HG03196 (cell line): Measurements from ENCODE around the gene PROZ.

Source experiments
- ATAC-seq: cut with Tn5 transposase; IDR thresholded peaks from one replicate; pipeline ENCODE4 v1.9.1; 2021; ENCODE audit not compliant: unreplicated experiment

PROZ gene

GRCh38 chr13:113196970-113197737, 38.7 kb downstream of the PROZ start:
- ATAC-seq, result no peak

GRCh38 chr13:113201815-113202214, 43.4 kb downstream of the PROZ start:
- ATAC-seq, result no peak

DNA sequence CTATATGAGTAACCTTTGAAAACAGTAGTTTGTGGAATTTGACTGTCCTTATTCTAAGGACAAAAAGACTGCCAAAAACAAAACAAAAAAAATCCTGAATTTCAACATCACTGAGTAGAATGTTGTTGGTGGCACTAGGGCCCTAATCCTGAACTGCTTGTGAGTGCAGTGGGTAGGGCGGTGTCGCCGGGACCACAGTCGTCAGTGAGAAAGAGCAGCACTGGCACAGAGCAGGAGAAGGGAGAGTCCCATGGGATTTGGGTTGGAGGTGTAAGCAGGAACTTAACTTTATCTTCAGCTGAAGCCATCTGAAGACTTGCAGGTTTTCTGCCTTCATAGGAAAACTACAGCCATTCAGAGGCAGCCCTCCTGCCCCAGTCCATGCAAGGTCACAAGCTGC, 44.5 kb downstream of the PROZ start:
- ATAC-seq, result no peak

GRCh38 chr13:113203507-113204377, 45.3 kb downstream of the PROZ start:
- no peak for ATAC-seq

GRCh38 chr13:113204378-113204734, 45.9 kb downstream of the PROZ start:
- ATAC-seq, result no peak

- no peak for ATAC-seq
Observed at GRCh38 chr13:113205428-113205931, 47.0 kb downstream of the PROZ start.

DNA sequence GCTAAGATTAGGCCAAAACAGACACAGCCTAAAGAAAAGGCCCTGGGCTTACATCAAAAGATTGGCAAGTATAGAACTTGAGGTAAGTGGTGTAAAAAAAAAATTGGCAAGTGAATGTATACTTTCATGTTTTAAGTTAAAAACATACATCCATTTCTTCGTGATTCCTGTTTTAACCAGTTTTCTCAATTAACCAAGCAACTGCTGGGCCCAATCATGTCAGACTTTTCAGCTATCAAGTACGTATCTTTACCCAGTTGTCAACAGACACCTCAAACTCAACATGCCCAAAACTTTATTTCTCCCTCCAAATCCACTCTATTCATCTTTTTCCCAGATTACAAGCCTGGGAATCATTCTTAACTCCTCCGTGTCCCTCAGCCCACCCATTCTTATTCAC, 49.0 kb downstream of the PROZ start:
- no peak for ATAC-seq

GRCh38 chr13:113207890-113208420, 49.5 kb downstream of the PROZ start:
- ATAC-seq, result peak; percentile 20

- peak; percentile 81 for ATAC-seq
Observed at GRCh38 chr13:113208421-113209335, 50.2 kb downstream of the PROZ start, which contains the start of gene PCID2. Gene PCID2, minus strand, starts transcription at chr13:113208669. Its CDS starts 35 bp downstream, at chr13:113208634.

DNA sequence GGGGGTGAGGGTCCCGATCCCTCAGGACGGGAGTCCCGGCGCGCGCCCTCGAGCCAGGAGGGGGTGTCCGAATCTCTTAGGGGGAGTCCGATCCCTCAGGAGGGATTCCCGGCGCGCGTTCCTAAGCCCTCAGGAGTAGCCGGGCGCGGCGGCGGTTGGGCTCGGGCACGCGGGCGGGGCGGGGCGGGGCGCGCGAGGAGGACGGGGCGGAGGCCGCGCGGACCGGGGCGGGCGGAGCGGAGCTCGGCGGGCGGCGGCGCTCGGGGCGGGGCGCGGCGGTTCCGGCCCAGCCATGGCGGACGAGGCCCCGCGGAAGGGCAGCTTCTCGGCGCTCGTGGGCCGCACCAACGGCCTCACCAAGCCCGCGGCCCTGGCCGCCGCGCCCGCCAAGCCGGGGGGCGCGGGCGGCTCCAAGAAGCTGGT, 50.9 kb downstream of the PROZ start, which contains the start of gene CUL4A:
TSS of gene CUL4A (plus strand) at position 278 of the 423 bp plus-strand sequence. CDS start at position 293, 15 bp downstream.
- peak; percentile 44 for ATAC-seq

DNA sequence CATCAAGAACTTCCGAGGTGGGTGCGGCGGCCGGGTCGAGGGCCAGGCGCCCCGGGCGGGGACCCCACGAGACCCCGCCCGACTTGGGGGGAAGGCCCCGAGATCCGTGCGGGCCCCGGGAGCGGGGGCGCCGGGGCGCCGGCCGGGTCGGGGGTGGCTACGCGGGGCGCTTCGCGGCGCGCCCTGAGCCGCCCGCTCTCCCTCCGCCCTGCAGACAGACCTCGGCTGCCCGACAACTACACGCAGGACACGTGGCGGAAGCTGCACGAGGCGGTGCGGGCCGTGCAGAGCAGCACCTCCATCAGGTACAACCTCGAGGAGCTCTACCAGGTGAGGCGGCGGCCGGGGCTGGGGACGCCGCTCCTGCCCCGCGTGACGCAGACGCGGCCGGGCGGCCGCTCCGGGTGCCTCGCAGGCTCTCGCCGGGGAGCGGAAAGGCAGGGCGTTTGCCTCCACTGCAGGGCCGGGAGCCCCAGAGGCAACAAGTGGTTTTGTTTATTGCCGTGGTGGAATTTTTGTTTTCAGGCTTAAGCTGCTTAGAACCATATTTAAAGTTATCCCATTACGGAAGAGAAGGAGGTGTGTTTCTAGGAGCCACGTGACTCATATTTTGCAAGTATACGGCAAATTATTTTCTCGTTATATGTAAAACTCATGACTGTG, 51.4 kb downstream of the PROZ start:
- ATAC-seq, result peak; percentile 28

- ATAC-seq, result no peak
Observed at GRCh38 chr13:113210833-113211232, 52.4 kb downstream of the PROZ start.

GRCh38 chr13:113211774-113212173, 53.3 kb downstream of the PROZ start:
- ATAC-seq, result no peak

DNA sequence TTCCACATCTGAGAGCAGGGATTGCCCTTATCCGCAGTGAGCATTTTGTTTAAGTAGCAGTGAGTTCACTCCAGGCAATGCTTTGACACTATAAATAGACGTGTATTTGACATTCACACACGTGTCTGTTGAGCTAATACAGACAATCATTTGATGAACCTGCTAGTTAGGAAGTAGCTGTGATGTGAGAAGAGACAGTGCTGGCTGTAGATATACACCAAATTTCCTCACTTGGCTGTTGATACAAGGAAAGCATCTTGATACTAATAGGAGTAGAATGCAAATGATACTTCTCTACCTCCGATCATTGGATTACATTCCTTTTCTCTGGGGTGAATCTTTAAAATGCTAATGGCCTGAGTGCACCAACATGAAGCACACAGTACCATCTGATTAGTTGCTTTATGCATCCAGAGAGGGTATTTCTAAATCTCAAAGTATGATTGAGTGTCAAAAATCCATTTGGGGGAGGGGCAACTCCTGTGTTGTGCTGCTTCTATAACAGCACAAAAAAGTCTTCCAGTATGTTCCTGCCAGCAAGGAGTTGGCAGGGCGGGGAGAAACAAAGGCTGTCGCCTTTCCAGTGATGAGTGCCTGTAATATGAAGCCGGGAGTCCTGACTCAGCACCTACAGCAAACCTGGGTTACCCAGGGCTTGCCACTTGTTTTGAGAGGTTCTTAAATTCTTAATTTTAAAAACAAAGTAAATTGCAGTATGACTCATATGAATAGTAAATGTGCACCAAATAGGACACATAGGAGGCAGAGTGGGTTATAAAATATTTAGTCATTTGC, 58.0 kb downstream of the PROZ start:
- no peak for ATAC-seq

- ATAC-seq, result no peak
Observed at GRCh38 chr13:113218586-113218985, 60.1 kb downstream of the PROZ start.

DNA sequence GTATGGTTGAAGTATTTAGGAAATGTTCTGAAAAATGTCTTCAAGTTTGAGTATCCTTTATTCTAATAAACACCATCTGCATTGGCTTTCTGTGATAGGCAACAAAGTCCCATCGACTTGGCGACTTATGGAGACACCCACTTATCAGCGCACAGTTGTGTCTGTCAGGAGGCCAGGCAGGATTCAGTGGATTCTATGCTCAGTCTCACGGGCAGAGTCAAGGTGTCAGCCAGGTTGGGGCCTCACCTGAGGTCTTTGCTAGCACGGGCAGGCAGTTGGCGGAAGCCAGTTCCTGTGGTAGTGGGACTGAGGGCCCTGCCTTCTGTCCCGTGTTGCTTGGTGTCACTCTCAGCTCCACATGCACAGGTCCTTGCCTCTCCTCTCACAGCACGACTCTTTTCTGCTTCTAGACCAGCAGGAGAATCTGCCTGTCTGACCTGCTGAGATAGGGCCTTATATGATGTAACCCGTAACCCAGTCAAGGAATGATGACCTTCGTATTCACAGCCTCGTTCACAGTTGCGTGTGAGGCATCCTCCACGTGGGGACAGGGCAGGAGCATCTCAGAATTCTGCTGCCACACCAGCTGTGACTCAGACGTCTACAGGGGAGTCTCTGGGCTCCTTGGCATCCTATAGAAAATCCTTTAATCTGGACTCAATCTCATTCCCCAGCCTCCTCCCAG, 61.0 kb downstream of the PROZ start:
- ATAC-seq, result no peak

GRCh38 chr13:113220141-113220598, 61.7 kb downstream of the PROZ start:
- ATAC-seq, result no peak

GRCh38 chr13:113220877-113221276, 62.4 kb downstream of the PROZ start:
- ATAC-seq, result no peak
